Naive thymus-derived CD8-positive, alpha-beta T cell (primary cell): ENCODE results near the gene ORAI2. TPM values are rescaled to one million over a fixed set of nuclear protein-coding genes. Genes with fewer than 3 reads are reported as not detected.
"Not testable (repeated sequence)": the region's sequence is repeated elsewhere in the genome, so short reads cannot be mapped to it uniquely, and the experiment has no call there.

Source experiments
- ATAC-seq, 2 donors: fragments of 150-1000 bp; cut with Tn5 transposase in 1 of 2; sonication (Bioruptor Pico), chemical (Tn5 transposase) in 1 of 2; 1 replicate in 1 of 2; 2 replicates in 1 of 2; pipeline ENCODE4 v1.10.0; 2021; ENCODE audit warnings: mild to moderate bottlenecking in 2 of 2, moderate library complexity in 2 of 2
- POLR2A ChIA-PET: fragments of 350-600 bp; sonication (Branson Sonifier 250); formaldehyde crosslinking; loops from one replicate; lab custom pipeline; 2021; ENCODE audit warnings: antibody characterized with exemption; lab: Charles Lee
- DNase-seq, 10 donors: peaks; one replicate each; pipeline versions ENCODE4 v3.0.0 to v3.0.0-alpha.2; 2020 to 2022
- H3K27ac Mint-ChIP-seq, 10 donors: one replicate each; pipeline ENCODE4 v1.8.0; 2020 to 2022; ENCODE audit warnings: mild to moderate bottlenecking in 10 of 10, mixed read lengths in 10 of 10, moderate library complexity in 4 of 10, inconsistent platforms in 1 of 10
- H3K27me3 Mint-ChIP-seq, 5 donors: one replicate each; pipeline ENCODE4 v1.8.0; 2021 to 2022; ENCODE audit warnings: mixed read lengths in 5 of 5
- H3K36me3 Mint-ChIP-seq, 3 donors: one replicate each; pipeline ENCODE4 v1.8.0; 2020 to 2022; ENCODE audit warnings: mixed read lengths in 3 of 3, mild to moderate bottlenecking in 2 of 3, inconsistent platforms in 1 of 3
- H3K4me1 Mint-ChIP-seq, 4 donors: one replicate each; pipeline ENCODE4 v1.8.0; 2021 to 2022; ENCODE audit warnings: mixed read lengths in 4 of 4
- H3K4me3 Mint-ChIP-seq, 10 donors: one replicate each; pipeline ENCODE4 v1.8.0; 2020 to 2022; ENCODE audit warnings: mild to moderate bottlenecking in 10 of 10, mixed read lengths in 10 of 10, moderate library complexity in 6 of 10, inconsistent platforms in 1 of 10
- H3K9me3 Mint-ChIP-seq, 9 donors: one replicate each; pipeline ENCODE4 v1.8.0; 2020 to 2022; ENCODE audit warnings: mixed read lengths in 9 of 9, mild to moderate bottlenecking in 3 of 9, inconsistent platforms in 1 of 9, moderate library complexity in 1 of 9
- microRNA-seq: library from miRNA; unstranded; fragments of <30 nt; microRNA quantifications from one replicate; pipeline ENCODE4 v1.2.0, GENCODE V29; 2022; ENCODE audit warnings: borderline microRNAs expressed
- polyA plus RNA-seq, 3 donors: library from polyadenylated mRNA; unstranded; fragments of 300-500 nt; fragmentation: Illumina TruSeq; gene quantifications; one replicate each; pipeline ENCODE4 v1.2.3, GENCODE V29; 2021
- total RNA-seq, 8 experiments: library from RNA in 2 of 8; stranded (reverse) in 2 of 8; gene quantifications; one replicate each; pipeline ENCODE4 v1.2.3 and lab custom pipeline; 2021 to 2026

Gene ORAI2
- total and polyA plus RNA-seq, 5 experiments from 2014 or later, result 29.1 to 54.4 (median 35.9) TPM

DNA sequence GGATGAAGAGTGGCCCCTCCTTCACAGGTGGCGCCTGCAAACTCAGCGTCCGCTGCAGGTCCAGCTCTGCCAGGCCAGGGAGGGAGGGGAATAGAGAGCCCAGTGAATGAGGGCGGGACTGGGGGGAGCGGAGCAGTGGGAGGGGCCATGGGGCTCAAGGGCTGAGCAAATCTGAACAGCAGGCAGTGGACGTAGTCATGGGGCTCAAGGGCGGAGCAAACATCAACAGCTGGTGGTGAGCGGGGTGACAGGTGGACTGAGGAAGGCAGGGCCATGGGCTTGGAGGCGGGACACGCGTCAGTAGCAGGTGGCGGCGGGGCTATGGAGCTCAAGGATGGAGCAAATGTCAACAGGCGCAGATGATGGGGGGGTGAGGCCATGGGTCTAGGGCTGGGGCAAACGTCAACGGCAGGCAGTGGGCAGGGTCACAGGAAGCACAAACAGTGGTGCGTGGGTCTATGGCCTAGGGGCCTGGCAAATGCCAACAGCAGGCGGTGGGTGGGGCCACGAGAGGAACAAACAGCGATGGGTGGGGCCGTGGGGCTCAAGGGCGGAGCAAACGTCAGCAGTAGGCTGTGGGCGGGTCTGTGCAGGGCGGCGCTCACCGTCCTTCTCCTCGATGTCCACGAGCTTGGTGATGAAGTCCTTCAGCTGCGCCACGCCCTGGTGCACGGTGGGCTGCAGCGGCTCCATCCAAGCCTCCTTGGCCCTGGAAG is 60.0 kb downstream of the ORAI2 start:
- DNase-seq, result peak in 1 of 10 donors; percentile 52
- H3K27me3 Mint-ChIP-seq, H3K9me3 Mint-ChIP-seq, H3K27ac Mint-ChIP-seq, H3K36me3 Mint-ChIP-seq, POLR2A ChIA-PET, H3K4me1 Mint-ChIP-seq, H3K4me3 Mint-ChIP-seq: not testable (repeated sequence)
- peak; percentile 35 to 37 for ATAC-seq

DNA sequence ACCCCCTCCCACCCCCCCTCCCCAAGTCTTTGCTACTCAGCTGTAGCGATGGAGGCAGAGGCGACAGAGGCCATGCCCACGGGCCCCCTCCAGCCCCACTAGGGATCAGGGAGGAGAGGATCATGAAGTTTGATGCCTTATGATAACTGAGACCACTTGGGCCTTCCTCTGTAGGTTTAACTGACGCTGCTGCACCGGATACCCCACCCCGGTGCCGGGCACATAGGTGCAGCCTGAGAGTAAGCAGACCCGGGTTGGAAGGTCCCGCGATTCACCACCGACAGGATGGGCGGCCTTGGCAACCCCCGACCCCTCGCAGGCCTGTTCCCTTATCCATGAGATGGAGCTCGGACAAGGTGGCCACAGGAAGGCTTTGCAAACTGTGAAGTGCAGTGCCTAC is 60.7 kb downstream of the ORAI2 start:
- H3K36me3 Mint-ChIP-seq, H3K4me1 Mint-ChIP-seq, POLR2A ChIA-PET, H3K9me3 Mint-ChIP-seq, H3K27me3 Mint-ChIP-seq: not testable (repeated sequence)
- peak overlapping the region in 1 of 10 donors; percentile 18 for H3K27ac Mint-ChIP-seq
- DNase-seq (peak in 4 of 10 donors; percentile 45 to 57 (median 50)), ATAC-seq (peak; percentile 15 to 17)
- peak overlapping the region in 1 of 10 donors; percentile 45 for H3K4me3 Mint-ChIP-seq

GRCh38 chr7:102494473-102495149 is 61.2 kb downstream of the ORAI2 start:
- DNase-seq, H3K4me3 Mint-ChIP-seq, POLR2A ChIA-PET, H3K27ac Mint-ChIP-seq, H3K36me3 Mint-ChIP-seq, H3K9me3 Mint-ChIP-seq, H3K27me3 Mint-ChIP-seq, H3K4me1 Mint-ChIP-seq: not testable (repeated sequence)
- ATAC-seq, result peak; percentile 74 to 77

DNA sequence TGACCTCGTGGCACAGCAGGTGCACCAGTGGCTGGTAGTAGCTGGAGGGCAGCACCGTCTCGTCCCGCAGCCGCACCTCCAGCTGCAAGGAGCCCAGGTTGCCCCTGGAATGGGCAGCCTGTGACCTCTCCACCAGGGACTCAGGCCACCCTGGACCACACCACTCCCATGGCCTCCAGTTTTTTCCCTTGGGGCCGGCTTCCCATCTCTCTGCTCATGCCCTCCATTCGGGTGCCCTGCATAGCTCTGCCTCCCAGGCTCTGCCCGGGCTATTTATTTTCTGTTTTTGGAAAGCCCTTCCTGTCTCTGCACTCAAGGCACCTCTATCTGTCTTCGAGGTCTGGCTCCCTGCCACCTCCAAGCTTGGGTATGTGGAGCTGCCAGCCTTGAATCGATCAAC is 63.5 kb downstream of the ORAI2 start:
- H3K27ac Mint-ChIP-seq, H3K9me3 Mint-ChIP-seq, H3K27me3 Mint-ChIP-seq, POLR2A ChIA-PET, DNase-seq, H3K4me1 Mint-ChIP-seq, ATAC-seq, H3K4me3 Mint-ChIP-seq, H3K36me3 Mint-ChIP-seq: not testable (repeated sequence)

DNA sequence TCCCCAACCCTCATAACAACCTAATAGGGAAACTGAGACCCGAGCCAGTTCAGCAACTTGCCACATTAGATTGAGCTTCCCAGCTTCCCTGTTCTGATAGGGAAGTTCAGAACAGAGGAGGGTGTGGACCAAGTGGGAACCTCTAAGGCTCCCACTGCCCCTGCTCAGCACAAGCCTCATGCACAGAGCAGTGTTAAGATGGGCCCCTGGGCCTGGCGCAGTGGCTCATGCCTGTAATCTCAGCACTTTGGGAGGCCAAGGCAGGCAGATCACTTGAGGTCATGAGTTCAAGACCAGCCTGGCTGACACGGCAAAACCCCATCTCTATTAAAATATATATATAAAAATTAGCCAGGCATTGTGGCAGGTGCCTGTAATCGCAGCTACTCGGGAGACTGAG is 63.9 kb downstream of the ORAI2 start:
- H3K36me3 Mint-ChIP-seq, H3K4me3 Mint-ChIP-seq, H3K27me3 Mint-ChIP-seq, H3K4me1 Mint-ChIP-seq, POLR2A ChIA-PET, H3K27ac Mint-ChIP-seq, H3K9me3 Mint-ChIP-seq, DNase-seq, ATAC-seq: not testable (repeated sequence)

GRCh38 chr7:102498321-102498720 is 64.9 kb downstream of the ORAI2 start:
- H3K4me3 Mint-ChIP-seq, H3K27ac Mint-ChIP-seq, H3K27me3 Mint-ChIP-seq, H3K36me3 Mint-ChIP-seq, ATAC-seq, POLR2A ChIA-PET, H3K4me1 Mint-ChIP-seq, DNase-seq, H3K9me3 Mint-ChIP-seq: not testable (repeated sequence)

GRCh38 chr7:102503141-102503540 is 69.8 kb downstream of the ORAI2 start:
- H3K27me3 Mint-ChIP-seq, POLR2A ChIA-PET, ATAC-seq, DNase-seq, H3K9me3 Mint-ChIP-seq, H3K36me3 Mint-ChIP-seq, H3K4me1 Mint-ChIP-seq, H3K4me3 Mint-ChIP-seq, H3K27ac Mint-ChIP-seq: not testable (repeated sequence)

GRCh38 chr7:102505298-102506185 is 72.2 kb downstream of the ORAI2 start:
- H3K9me3 Mint-ChIP-seq, H3K27ac Mint-ChIP-seq, H3K4me1 Mint-ChIP-seq, POLR2A ChIA-PET, ATAC-seq, H3K4me3 Mint-ChIP-seq, H3K27me3 Mint-ChIP-seq, H3K36me3 Mint-ChIP-seq: not testable (repeated sequence)
- peak in 1 of 10 donors; percentile 18 for DNase-seq

Small RNAs within 50 kb of the gene (microRNA-seq; reads per million reads assigned to microRNA genes)
- not detected for gene MIR4467
- gene MIR5090, result 5.1 reads per million, percentile 13 among the genes with 10 or more reads in this experiment
- gene MIR548O, result not detected

Other genes starting within 250 kb of the ORAI2 start
- gene SH2B2, start 146.7 kb upstream of the ORAI2 start, total RNA-seq, result 1 to 10 TPM; 2.7 to 3.8 TPM
- under 1 TPM in 2 of 3 donors, not detected in 1; 0.17 to 0.31 TPM for gene SH2B2, start 146.7 kb upstream of the ORAI2 start, polyA plus RNA-seq
- gene SPDYE6, start 77.1 kb upstream of the ORAI2 start, total RNA-seq, result not detected
- gene SPDYE6, start 77.1 kb upstream of the ORAI2 start, polyA plus RNA-seq, result under 1 TPM in 2 of 3 donors, not detected in 1; 0.25 to 0.52 TPM
- 10 to 100 TPM; 47.9 TPM for gene PRKRIP1, start 37.2 kb upstream of the ORAI2 start, total RNA-seq
- 10 to 100 TPM; 13.4 to 27.0 (median 17.7) TPM for gene PRKRIP1, start 37.2 kb upstream of the ORAI2 start, polyA plus RNA-seq
- gene ALKBH4, start 31.3 kb downstream of the ORAI2 start, total RNA-seq, result 10 to 100 TPM in 1 of 2 experiments, 1 to 10 TPM in 1; 9.9 to 12.9 TPM
- gene ALKBH4, start 31.3 kb downstream of the ORAI2 start, polyA plus RNA-seq, result 10 to 100 TPM; 14.8 to 17.3 (median 16.4) TPM
- gene LRWD1, start 31.4 kb downstream of the ORAI2 start, total RNA-seq, result 10 to 100 TPM; 21.6 to 23.6 TPM
- 10 to 100 TPM in 2 of 3 donors, 1 to 10 TPM in 1; 7.2 to 14.5 (median 11.4) TPM for gene LRWD1, start 31.4 kb downstream of the ORAI2 start, polyA plus RNA-seq
- 10 to 100 TPM; 44.3 to 44.4 TPM for gene POLR2J, start 45.3 kb downstream of the ORAI2 start, total RNA-seq
- 100 to 1,000 TPM in 2 of 3 donors, 10 to 100 TPM in 1; 65.6 to 112 (median 103) TPM for gene POLR2J, start 45.3 kb downstream of the ORAI2 start, polyA plus RNA-seq
- gene RASA4B, start 84.2 kb downstream of the ORAI2 start, total RNA-seq, result 10 to 100 TPM; 31.9 to 35.0 TPM
- 10 to 100 TPM in 1 of 3 donors, 1 to 10 TPM in 2; 7.8 to 15.7 (median 8.7) TPM for gene RASA4B, start 84.2 kb downstream of the ORAI2 start, polyA plus RNA-seq
- 10 to 100 TPM; 53.0 to 53.6 TPM for gene UPK3BL2, start 110.1 kb downstream of the ORAI2 start, total RNA-seq
- 1 to 10 TPM in 2 of 3 donors, under 1 TPM in 1; 0.44 to 3.0 (median 1.1) TPM for gene UPK3BL2, start 110.1 kb downstream of the ORAI2 start, polyA plus RNA-seq
- 1 to 10 TPM in 1 of 2 experiments, under 1 TPM in 1; 0.41 to 1.0 TPM for gene SPDYE2, start 117.7 kb downstream of the ORAI2 start, total RNA-seq
- gene SPDYE2, start 117.7 kb downstream of the ORAI2 start, polyA plus RNA-seq, result under 1 TPM; 0.22 to 0.58 (median 0.37) TPM
- 100 to 1,000 TPM; 104 to 119 TPM for gene POLR2J3, start 139.0 kb downstream of the ORAI2 start, total RNA-seq
- 10 to 100 TPM; 27.7 to 48.4 (median 34.6) TPM for gene POLR2J3, start 139.0 kb downstream of the ORAI2 start, polyA plus RNA-seq
- gene RASA4, start 183.2 kb downstream of the ORAI2 start, total RNA-seq, result 10 to 100 TPM; 60.9 to 65.1 TPM
- gene RASA4, start 183.2 kb downstream of the ORAI2 start, polyA plus RNA-seq, result 10 to 100 TPM; 14.2 to 32.6 (median 23.4) TPM
- gene UPK3BL1, start 209.2 kb downstream of the ORAI2 start, total RNA-seq, result 10 to 100 TPM; 72.8 to 77.3 TPM
- gene UPK3BL1, start 209.2 kb downstream of the ORAI2 start, polyA plus RNA-seq, result 10 to 100 TPM; 22.4 to 32.6 (median 31.2) TPM
- gene SPDYE2B, start 216.7 kb downstream of the ORAI2 start, total RNA-seq, result not detected
- under 1 TPM in 1 of 3 donors, not detected in 2; 0.22 TPM for gene SPDYE2B, start 216.7 kb downstream of the ORAI2 start, polyA plus RNA-seq
- gene POLR2J2, start 238.1 kb downstream of the ORAI2 start, total RNA-seq, result 10 to 100 TPM; 32.3 to 39.5 TPM
- gene POLR2J2, start 238.1 kb downstream of the ORAI2 start, polyA plus RNA-seq, result 1 to 10 TPM; 3.0 to 3.7 (median 3.3) TPM